GM19240 (cell line): ENCODE results near the gene CCNG1.

Source experiments
- DNase-seq: peaks from one replicate; pipeline ENCODE4 v3.0.0; 2011; ENCODE audit warnings: low spot score; ENCODE audit not compliant: insufficient read length

CCNG1 gene

GRCh38 chr5:163489055-163489744, 51.8 kb downstream of the CCNG1 start:
- no peak for DNase-seq

GRCh38 chr5:163489745-163490075, 52.3 kb downstream of the CCNG1 start:
- no peak for DNase-seq
